Hepatocyte (in vitro differentiated cells): ENCODE data around the gene FOLR2. TPM values are rescaled to one million over a fixed set of nuclear protein-coding genes. Genes with fewer than 3 reads are reported as not detected.

ENCODE experiments used
- DNase-seq: peaks from one replicate; pipeline ENCODE4 v3.0.0-alpha.2; 2016; ENCODE audit warnings: low spot score
- H2AFZ ChIP-seq: fragments of 200-600 bp; sonication (generic); 2 replicates; pipeline ENCODE4 v1.6.0; 2016; ENCODE audit warnings: antibody characterized with exemption, mild to moderate bottlenecking
- H3K27ac ChIP-seq: fragments of 200-600 bp; sonication (generic); 2 replicates; pipeline ENCODE4 v1.5.1; 2016; ENCODE audit warnings: mild to moderate bottlenecking
- H3K27me3 ChIP-seq: fragments of 200-600 bp; sonication (generic); 2 replicates; pipeline ENCODE4 v1.6.1; 2016
- H3K36me3 ChIP-seq: fragments of 200-600 bp; sonication (generic); replicated peaks from 2 replicates; pipeline ENCODE4 v1.5.1; 2016; ENCODE audit warnings: low read depth; ENCODE audit not compliant: insufficient read depth
- H3K4me1 ChIP-seq: fragments of 200-600 bp; sonication (generic); 2 replicates; pipeline ENCODE4 v1.5.1; 2016; ENCODE audit warnings: mild to moderate bottlenecking, moderate library complexity; ENCODE audit not compliant: insufficient read depth
- H3K4me2 ChIP-seq: fragments of 200-600 bp; sonication (generic); 2 replicates; pipeline ENCODE4 v1.6.0; 2016
- H3K4me3 ChIP-seq: fragments of 200-600 bp; sonication (generic); 2 replicates; pipeline ENCODE4 v1.5.1; 2016; ENCODE audit warnings: mild to moderate bottlenecking
- H3K79me2 ChIP-seq: fragments of 200-600 bp; sonication (generic); 2 replicates; pipeline ENCODE4 v1.6.0; 2017; ENCODE audit warnings: mild to moderate bottlenecking
- H3K9me2 ChIP-seq: fragments of 200-600 bp; sonication (generic); replicated peaks from 2 replicates; pipeline ENCODE4 v1.6.0; 2017; ENCODE audit warnings: mild to moderate bottlenecking; ENCODE audit not compliant: insufficient read depth
- H3K9me3 ChIP-seq: fragments of 200-600 bp; sonication (generic); 2 replicates; pipeline ENCODE4 v1.5.1; 2016; ENCODE audit warnings: low read depth, mild to moderate bottlenecking
- H4K20me1 ChIP-seq: fragments of 200-600 bp; sonication (generic); 2 replicates; pipeline ENCODE4 v1.6.0; 2016; ENCODE audit warnings: mild to moderate bottlenecking; ENCODE audit not compliant: insufficient read depth, poor library complexity, severe bottlenecking
- EZH2 ChIP-seq: fragments of 200-600 bp; sonication (generic); IDR thresholded peaks from 2 replicates; pipeline ENCODE4 v1.6.1; 2016; ENCODE audit warnings: antibody characterized with exemption, mild to moderate bottlenecking, borderline replicate concordance
- EZH2phosphoT487 ChIP-seq: fragments of 200-600 bp; sonication (generic); IDR thresholded peaks from one replicate; pipeline ENCODE4 v1.6.1; 2018; ENCODE audit warnings: antibody characterized with exemption, mild to moderate bottlenecking, low read depth, moderate library complexity; ENCODE audit not compliant: unreplicated experiment, severe bottlenecking
- WGBS: methylation state at CpG from one replicate; pipeline ENCODE4 v1.1.6; 2016; ENCODE audit warnings: low lambda C conversion rate; ENCODE audit errors: missing lambda C conversion rate; 5-methylcytosine and 5-hydroxymethylcytosine counted together
- polyA plus RNA-seq: library from polyadenylated mRNA; unstranded; fragments of >200 nt; fragmentation: Nextera tagmentation; extraction: Ambion mirVana; gene quantifications from 2 replicates; pipeline ENCODE4 v1.2.1, GENCODE V29; 2016
- total RNA-seq: library from RNA; depleted of rRNA; stranded (reverse); fragments of >200 nt; gene quantifications from 2 replicates; pipeline ENCODE4 v1.2.3, GENCODE V29; 2014
- TF ChIP-seq, protein P1 (sequence below): fragments of 200-600 bp; sonication (generic); IDR thresholded peaks from 2 replicates; pipeline ENCODE4 v1.5.1; 2016; ENCODE audit warnings: antibody characterized with exemption, mild to moderate bottlenecking; ENCODE audit not compliant: poor library complexity

FOLR2 gene
- total and polyA plus RNA-seq, 2 experiments from 2014 or later: 4.3 to 5.5 TPM

GRCh38 chr11:72245263-72245816 lies 28.7 kb downstream of the FOLR2 start:
- no peak overlapping the region for H2AFZ ChIP-seq
- WGBS: 14% methylated on average over 19 of the region's 19 CpGs
- no peaks in the 10 kb centered on the region for H4K20me1 ChIP-seq
- H3K9me2 ChIP-seq: no peaks in the 10 kb centered on the region
- H3K36me3 ChIP-seq: no peaks in the 10 kb centered on the region
- no peak for DNase-seq
- no peak overlapping the region for H3K4me2 ChIP-seq
- H3K27me3 ChIP-seq: peaks cover 82% of the 10 kb centered on the region
- peaks cover 12% of the 10 kb centered on the region for H3K4me1 ChIP-seq
- H3K9me3 ChIP-seq: no peaks in the 10 kb centered on the region
- no peak overlapping the region for H3K4me3 ChIP-seq
- TF ChIP-seq EZH2phosphoT487 (no peak), EZH2 (no peak)
- TF ChIP-seq, protein P1, sequence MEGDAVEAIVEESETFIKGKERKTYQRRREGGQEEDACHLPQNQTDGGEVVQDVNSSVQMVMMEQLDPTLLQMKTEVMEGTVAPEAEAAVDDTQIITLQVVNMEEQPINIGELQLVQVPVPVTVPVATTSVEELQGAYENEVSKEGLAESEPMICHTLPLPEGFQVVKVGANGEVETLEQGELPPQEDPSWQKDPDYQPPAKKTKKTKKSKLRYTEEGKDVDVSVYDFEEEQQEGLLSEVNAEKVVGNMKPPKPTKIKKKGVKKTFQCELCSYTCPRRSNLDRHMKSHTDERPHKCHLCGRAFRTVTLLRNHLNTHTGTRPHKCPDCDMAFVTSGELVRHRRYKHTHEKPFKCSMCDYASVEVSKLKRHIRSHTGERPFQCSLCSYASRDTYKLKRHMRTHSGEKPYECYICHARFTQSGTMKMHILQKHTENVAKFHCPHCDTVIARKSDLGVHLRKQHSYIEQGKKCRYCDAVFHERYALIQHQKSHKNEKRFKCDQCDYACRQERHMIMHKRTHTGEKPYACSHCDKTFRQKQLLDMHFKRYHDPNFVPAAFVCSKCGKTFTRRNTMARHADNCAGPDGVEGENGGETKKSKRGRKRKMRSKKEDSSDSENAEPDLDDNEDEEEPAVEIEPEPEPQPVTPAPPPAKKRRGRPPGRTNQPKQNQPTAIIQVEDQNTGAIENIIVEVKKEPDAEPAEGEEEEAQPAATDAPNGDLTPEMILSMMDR: no peak
- no peaks in the 10 kb centered on the region for H3K79me2 ChIP-seq
- no peak overlapping the region for H3K27ac ChIP-seq

GRCh38 chr11:72247584-72247983 lies 31.0 kb downstream of the FOLR2 start:
- no peak overlapping the region for H3K4me2 ChIP-seq
- peaks cover 11% of the 10 kb centered on the region for H3K4me1 ChIP-seq
- H3K9me2 ChIP-seq: no peaks in the 10 kb centered on the region
- no peaks in the 10 kb centered on the region for H4K20me1 ChIP-seq
- H3K36me3 ChIP-seq: no peaks in the 10 kb centered on the region
- no peak overlapping the region for H3K4me3 ChIP-seq
- 22% methylated on average over 2 of the region's 2 CpGs for WGBS
- H3K79me2 ChIP-seq: no peaks in the 10 kb centered on the region
- H3K27me3 ChIP-seq: peaks cover 60% of the 10 kb centered on the region
- H3K9me3 ChIP-seq: no peaks in the 10 kb centered on the region
- H3K27ac ChIP-seq: no peak overlapping the region
- no peak for TF ChIP-seq EZH2phosphoT487
- no peak for TF ChIP-seq EZH2
- TF ChIP-seq, protein P1: no peak
- no peak overlapping the region for H2AFZ ChIP-seq
- DNase-seq: no peak

DNA sequence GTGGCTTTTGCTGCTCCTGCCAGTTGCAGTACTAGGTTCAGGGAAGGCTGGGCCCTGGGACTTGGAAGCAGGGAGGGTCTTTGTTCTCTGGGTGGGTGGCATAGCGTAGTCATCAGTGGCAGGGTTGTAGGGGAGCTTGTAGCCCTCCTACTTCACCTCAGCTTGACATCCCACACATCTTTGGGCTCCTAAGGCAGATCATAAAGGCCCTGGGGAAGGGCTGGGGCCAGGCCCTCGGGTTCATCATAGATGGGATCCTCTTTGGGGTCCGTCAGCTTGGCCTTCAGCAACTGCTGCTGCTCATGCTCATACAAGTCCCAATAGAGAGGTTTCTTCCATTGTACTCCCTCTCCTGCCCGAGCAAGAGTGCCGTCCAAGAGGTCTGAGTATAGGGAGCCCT lies 33.4 kb downstream of the FOLR2 start:
- Histone ChIP-seq H3K9me3 (no peaks in the 10 kb centered on the region), H4K20me1 (no peaks in the 10 kb centered on the region), H3K4me2 (no peak overlapping the region), H3K27ac (no peak overlapping the region), H3K4me1 (no peaks in the 10 kb centered on the region), H2AFZ (no peak overlapping the region), H3K27me3 (peaks cover 38% of the 10 kb centered on the region), H3K9me2 (no peaks in the 10 kb centered on the region), H3K79me2 (no peaks in the 10 kb centered on the region), H3K4me3 (no peak overlapping the region), H3K36me3 (no peaks in the 10 kb centered on the region)
- TF ChIP-seq, protein P1: no peak
- TF ChIP-seq EZH2: no peak
- no peak for TF ChIP-seq EZH2phosphoT487
- 91% methylated on average over 5 of the region's 5 CpGs for whole genome bisulfite sequencing
- no peak for DNase-seq
